IMR-90 (cell line): Measurements from ENCODE around the gene PSMD11. TPM values are rescaled to one million over a fixed set of nuclear protein-coding genes. Genes with fewer than 3 reads are reported as not detected.

Experiments used
- ATAC-seq: fragments of 200-7000 bp; cut with Tn5 transposase; 2 replicates; pipeline ENCODE4 v1.9.1; 2020; ENCODE audit warnings: low read depth, mild to moderate bottlenecking, moderate library complexity
- BruUV-seq: library from RNA; stranded (reverse); fragments of 400-500 nt; replicated peaks from 2 replicates; lab custom pipeline; 2021; lab: Mats Ljungman, UMichigan
- CTCF ChIA-PET: fragments of 300-600 bp; formaldehyde crosslinking; extraction: SDS; loops from one replicate; lab custom pipeline; 2021; ENCODE audit warnings: antibody characterized with exemption; lab: Yijun Ruan, JAX
- POLR2A ChIA-PET: fragments of 300-600 bp; sonication (Branson Sonifier 250); formaldehyde crosslinking; loops from one replicate; lab custom pipeline; 2022; ENCODE audit warnings: antibody characterized with exemption; ENCODE audit not compliant: unreplicated experiment; lab: Charles Lee
- DNase-seq: peaks from one replicate; pipeline ENCODE4 v3.0.0; 2013
- H2AFZ ChIP-seq: replicated peaks from 2 replicates; pipeline ENCODE3; 2013; ENCODE audit warnings: low read length, mild to moderate bottlenecking; ENCODE audit not compliant: poor library complexity
- H2AK5ac ChIP-seq: 2 replicates; pipeline ENCODE4 v1.6.1; 2013; ENCODE audit warnings: low read depth, low read length, inconsistent platforms
- H2AK9ac ChIP-seq: replicated peaks from 2 replicates; pipeline ENCODE3; 2013; ENCODE audit warnings: mild to moderate bottlenecking, low read depth, low read length, moderate library complexity; ENCODE audit not compliant: poor library complexity
- H2BK120ac ChIP-seq: 2 replicates; pipeline ENCODE4 v1.6.1; 2013; ENCODE audit warnings: low read depth, low read length, inconsistent platforms
- H2BK15ac ChIP-seq: 3 replicates; pipeline ENCODE4 v1.6.1; 2013; ENCODE audit warnings: low read depth, low read length, inconsistent platforms
- H2BK20ac ChIP-seq: 2 replicates; pipeline ENCODE4 v1.6.1; 2013; ENCODE audit warnings: low read depth, mild to moderate bottlenecking, inconsistent platforms, low read length, moderate library complexity
- H2BK5ac ChIP-seq: 2 replicates; pipeline ENCODE4 v1.6.1; 2013; ENCODE audit warnings: mild to moderate bottlenecking, low read depth, low read length, inconsistent platforms; ENCODE audit not compliant: poor library complexity, severe bottlenecking
- H3K14ac ChIP-seq: replicated peaks from 2 replicates; pipeline ENCODE4 v1.6.1; 2013; ENCODE audit warnings: low read depth, low read length, inconsistent platforms
- H3K18ac ChIP-seq: 2 replicates; pipeline ENCODE4 v1.6.1; 2013; ENCODE audit warnings: low read depth, low read length, control low read depth
- H3K23ac ChIP-seq: 2 replicates; pipeline ENCODE4 v1.6.1; 2013; ENCODE audit warnings: low read depth, low read length, inconsistent platforms
- H3K27ac ChIP-seq: 2 replicates; pipeline ENCODE4 v1.5.1; 2013; ENCODE audit warnings: mild to moderate bottlenecking, control low read depth, low read length; ENCODE audit not compliant: insufficient read depth
- H3K27me3 ChIP-seq: 2 replicates; pipeline ENCODE4 v1.6.1; 2013; ENCODE audit warnings: low read length; ENCODE audit not compliant: control insufficient read depth, insufficient read depth
- H3K36me3 ChIP-seq: 2 replicates; pipeline ENCODE4 v1.6.1; 2013; ENCODE audit warnings: low read length, mixed read lengths; ENCODE audit not compliant: control insufficient read depth, insufficient read depth
- H3K4ac ChIP-seq: 2 replicates; pipeline ENCODE4 v1.6.1; 2013; ENCODE audit warnings: low read depth, low read length, inconsistent platforms
- H3K4me1 ChIP-seq: 2 replicates; pipeline ENCODE4 v1.6.1; 2013; ENCODE audit warnings: low read length, mixed read lengths; ENCODE audit not compliant: control insufficient read depth, insufficient read depth
- H3K4me2 ChIP-seq: 2 replicates; pipeline ENCODE4 v1.6.1; 2013; ENCODE audit warnings: low read depth, mild to moderate bottlenecking, control low read depth, low read length, moderate library complexity
- H3K4me3 ChIP-seq: 2 replicates; pipeline ENCODE4 v1.5.1; 2013; ENCODE audit warnings: low read depth, mild to moderate bottlenecking, control low read depth, low read length, moderate library complexity; ENCODE audit not compliant: insufficient read depth
- H3K56ac ChIP-seq: 2 replicates; pipeline ENCODE4 v1.6.1; 2013; ENCODE audit warnings: low read length, inconsistent platforms; ENCODE audit not compliant: insufficient read depth; ENCODE audit errors: extremely low read depth
- H3K79me1 ChIP-seq, 2 experiments: 2 replicates each; pipeline ENCODE4 v1.6.1; 2013; ENCODE audit warnings: low read length in 2 of 2, inconsistent platforms in 1 of 2, low read depth in 1 of 2
- H3K9ac ChIP-seq: 2 replicates; pipeline ENCODE4 v1.6.1; 2013; ENCODE audit warnings: low read depth, low read length, control low read depth
- H3K9me1 ChIP-seq: 2 replicates; pipeline ENCODE4 v1.6.1; 2013; ENCODE audit warnings: low read length, inconsistent platforms; ENCODE audit not compliant: insufficient read depth
- H3K9me3 ChIP-seq: 2 replicates; pipeline ENCODE4 v1.6.1; 2013; ENCODE audit warnings: low read length; ENCODE audit not compliant: control insufficient read depth, insufficient read depth
- H4K20me1 ChIP-seq: 2 replicates; pipeline ENCODE4 v1.6.1; 2013; ENCODE audit warnings: low read length, inconsistent platforms; ENCODE audit not compliant: insufficient read depth
- H4K5ac ChIP-seq: 2 replicates; pipeline ENCODE4 v1.6.1; 2013; ENCODE audit warnings: mild to moderate bottlenecking, low read depth, low read length, control low read depth
- H4K8ac ChIP-seq, 2 experiments: 2 replicates each; pipeline ENCODE4 v1.6.1; 2013; ENCODE audit warnings: low read depth in 2 of 2, low read length in 2 of 2, control low read depth in 1 of 2, inconsistent platforms in 1 of 2
- H4K91ac ChIP-seq: 2 replicates; pipeline ENCODE4 v1.6.1; 2013; ENCODE audit warnings: low read depth, low read length, inconsistent platforms; ENCODE audit not compliant: insufficient read depth
- BHLHE40 ChIP-seq: fragments of 150-350 bp; IDR thresholded peaks from 2 replicates; pipeline ENCODE4 v1.6.1; 2016; ENCODE audit warnings: mild to moderate bottlenecking, low read depth, low read length
- RCOR1 ChIP-seq: IDR thresholded peaks from 2 replicates; pipeline ENCODE4 v1.6.1; 2012; ENCODE audit warnings: mild to moderate bottlenecking, low read length, improper control_type of control experiment; ENCODE audit not compliant: insufficient replicate concordance
- WGBS, 2 experiments: methylation state at CpG; one replicate each; pipeline versions ENCODE4 v1.1.5 to v1.1.7; 2013; ENCODE audit warnings: missing lambda C conversion rate in 2 of 2; ENCODE audit not compliant: insufficient read length in 1 of 2; ENCODE audit errors: extremely low coverage in 2 of 2; 5-methylcytosine and 5-hydroxymethylcytosine counted together
- dilution Hi-C: fragments of 300-500 bp; cut with HindIII; formaldehyde crosslinking; loops from one replicate; pipeline ENCODE4 v1.14.3; 2018; ENCODE audit warnings: low sequenced_read_pairs; ENCODE audit not compliant: unreplicated experiment
- in situ Hi-C: fragments of 300-500 bp; cut with MboI; formaldehyde crosslinking; loops from 3 replicates; pipeline ENCODE4 v1.14.3; 2019; ENCODE audit warnings: low sequenced_read_pairs, inconsistent platforms, mixed read lengths
- intact Hi-C: fragments of 100-400 bp; cut with micrococcal nuclease; formaldehyde crosslinking; loops from 2 replicates; pipeline ENCODE4 v1.10.0; 2022
- polyA plus RNA-seq, 3 experiments: library from polyadenylated mRNA; depleted of rRNA; stranded (reverse); fragments of >200 nt; gene quantifications; 2 replicates each; pipeline ENCODE4 v1.2.3, GENCODE V29; 2012; ENCODE audit warnings: low replicate concordance in 1 of 3
- total RNA-seq: library from RNA; depleted of rRNA; stranded (reverse); fragments of >200 nt; gene quantifications from 2 replicates; pipeline ENCODE4 v1.2.3, GENCODE V29; 2012

PSMD11 gene
- total and polyA plus RNA-seq, 2 of the 4 experiments (the other 2 are of a cell fraction) = 64.7 to 85.9 TPM

DNA sequence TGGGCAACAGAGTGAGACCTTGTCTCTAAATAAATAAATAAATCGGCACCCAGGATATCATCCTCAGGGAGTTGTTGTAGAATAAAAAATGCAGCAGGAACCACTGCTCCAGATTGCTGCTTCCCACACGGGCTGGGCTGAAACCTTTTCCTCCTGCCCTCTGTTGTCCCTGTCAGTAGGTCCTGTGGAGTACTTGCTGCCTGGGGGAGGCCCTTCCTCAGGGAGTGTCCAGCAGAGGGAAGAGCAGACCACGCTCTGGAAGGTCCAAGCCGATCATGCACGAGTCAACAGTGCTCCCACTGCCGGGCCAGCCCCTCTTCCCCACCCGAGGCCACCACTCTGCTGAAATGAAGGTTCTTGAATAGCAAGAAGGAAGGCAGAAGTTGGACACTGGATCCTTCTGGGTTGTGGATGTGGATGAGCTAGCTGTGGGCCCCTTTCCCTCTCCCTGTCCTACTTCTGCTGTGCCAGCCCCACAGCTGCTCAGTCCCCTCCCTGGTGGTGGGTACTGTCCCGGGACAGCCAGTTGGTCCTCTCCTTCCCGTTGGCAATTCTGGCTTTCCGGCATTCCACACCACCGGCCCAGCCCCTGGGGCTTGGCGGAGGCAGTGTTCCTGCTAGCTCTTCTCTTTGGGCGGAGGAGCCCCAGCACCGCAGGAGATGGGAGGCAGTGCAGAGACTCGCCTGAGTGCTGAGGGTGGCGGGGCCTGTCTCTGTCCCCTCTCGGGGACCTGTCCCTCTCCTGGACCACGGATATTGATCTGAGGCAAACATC, 53.3 kb downstream of the PSMD11 start:
- Histone ChIP-seq H3K4me2 (no peak overlapping the region), H3K9me1 (peaks cover 5% of the 10 kb centered on the region), H3K79me1 (no peaks in the 10 kb centered on the region), H4K8ac (peak overlapping the region in 1 of 2 experiments; percentile 59; a peak in 1 of 4 replicates), H3K4me3 (no peak overlapping the region), H2BK120ac (peak overlapping the region; percentile 80), H2BK20ac (peak overlapping the region; percentile 80), H2BK5ac (peak overlapping the region; percentile 39), H2AFZ (peak overlapping the region; percentile 72), H3K9me3 (no peaks in the 10 kb centered on the region), H3K18ac (no peak overlapping the region), H3K23ac (peak overlapping the region; percentile 24; the same call in 1 of the 2 replicates), H4K20me1 (no peaks in the 10 kb centered on the region; the same call in 1 of the 2 replicates), H3K14ac (0 out of 2 replicates have a peak overlapping the region, but pooled peaks have one; percentile 20), H3K36me3 (no peaks in the 10 kb centered on the region), H3K27me3 (peaks cover 3% of the 10 kb centered on the region; the same call in 1 of the 2 replicates), H3K9ac (no peak overlapping the region), H3K4me1 (peaks cover 5% of the 10 kb centered on the region; the same call in 1 of the 2 replicates), H2AK5ac (peak overlapping the region; percentile 83), H3K56ac (no peak overlapping the region), H3K27ac (no peak overlapping the region), H2AK9ac (peak overlapping the region; percentile 85), H4K5ac (no peak overlapping the region), H4K91ac (peak overlapping the region; percentile 61), H3K4ac (peak overlapping the region; percentile 61), H2BK15ac (peak overlapping the region; percentile 88; the same call in 1 of the 3 replicates)
- dilution Hi-C loops = no loop called here
- 73% methylated on average over 3 of the region's 18 CpGs; no CpG with 5 or more reads in 1 of the 2 experiments for WGBS, 2 experiments
- ChIA-PET POLR2A (interaction anchor here (0.7 kb wide), 1 partner anchor 60 kb away, joined by 5 read pairs; no protein-coding TSS in a partner anchor), CTCF (no interaction called here)
- ATAC-seq (no peak), DNase-seq (no peak)
- intact Hi-C loops = no loop called here
- BruUV-seq = no TSS peak
- in situ Hi-C loops = loop anchor here (25.0 kb wide), 1 partner anchor 265 kb away; no protein-coding TSS in a partner anchor
- TF ChIP-seq RCOR1 (no peak), BHLHE40 (no peak)
